Neural cell (in vitro differentiated cells): ENCODE measurements around the gene FAM171A1. TPM values are rescaled to one million over a fixed set of nuclear protein-coding genes. Genes with fewer than 3 reads are reported as not detected.

ENCODE experiments used
- H2AFZ ChIP-seq: fragments of 200-600, 300-800 bp; sonication (generic), shearing (Covaris generic); 2 replicates; pipeline ENCODE4 v1.6.0; 2014; ENCODE audit warnings: low read depth, mild to moderate bottlenecking, antibody characterized with exemption, low read length, moderate library complexity
- H3F3A ChIP-seq: fragments of 200-600 bp; shearing (Covaris generic); 2 replicates; pipeline ENCODE4 v1.6.1; 2016; ENCODE audit warnings: mild to moderate bottlenecking, moderate library complexity, mixed read lengths, antibody characterized with exemption, low read length; ENCODE audit not compliant: insufficient read depth, poor library complexity, severe bottlenecking
- H3K27ac ChIP-seq: fragments of 200-600, 300-800 bp; sonication (generic), shearing (Covaris generic); 2 replicates; pipeline ENCODE4 v1.5.1; 2014; ENCODE audit warnings: mild to moderate bottlenecking, low read length, moderate library complexity
- H3K27me3 ChIP-seq: fragments of 300-800, 200-600 bp; sonication (generic), shearing (Covaris generic); 2 replicates; pipeline ENCODE4 v1.6.0; 2014; ENCODE audit warnings: mild to moderate bottlenecking, low read depth, low read length, moderate library complexity; ENCODE audit not compliant: insufficient read depth
- H3K36me3 ChIP-seq: fragments of 300-800, 200-600 bp; sonication (generic), shearing (Covaris generic); 2 replicates; pipeline ENCODE4 v1.5.1; 2014; ENCODE audit warnings: mild to moderate bottlenecking, antibody characterized with exemption, low read length, moderate library complexity; ENCODE audit not compliant: insufficient read depth
- H3K4me2 ChIP-seq: fragments of 300-800, 200-600 bp; sonication (generic), shearing (Covaris generic); 2 replicates; pipeline ENCODE4 v1.6.0; 2014; ENCODE audit warnings: mild to moderate bottlenecking, low read length
- H3K4me3 ChIP-seq: fragments of 300-800, 200-600 bp; sonication (generic), shearing (Covaris generic); 2 replicates; pipeline ENCODE4 v1.5.1; 2014; ENCODE audit warnings: mild to moderate bottlenecking, low read length, moderate library complexity
- H3K79me2 ChIP-seq: fragments of 200-600 bp; shearing (Covaris generic); replicated peaks from 2 replicates; pipeline ENCODE4 v1.6.0; 2014; ENCODE audit warnings: mild to moderate bottlenecking, low read length, moderate library complexity; ENCODE audit not compliant: insufficient read depth
- H3K9ac ChIP-seq: fragments of 300-800, 200-600 bp; sonication (generic), shearing (Covaris generic); 2 replicates; pipeline ENCODE4 v1.6.1; 2016; ENCODE audit warnings: mild to moderate bottlenecking, low read length, mixed read lengths
- H3K9me2 ChIP-seq: fragments of 200-600 bp; shearing (Covaris generic); 2 replicates; pipeline ENCODE4 v1.6.1; 2016; ENCODE audit warnings: mild to moderate bottlenecking, low read length, mixed read lengths; ENCODE audit not compliant: insufficient read depth
- H3K9me3 ChIP-seq: fragments of 200-600, 300-800 bp; sonication (generic), shearing (Covaris generic); 2 replicates; pipeline ENCODE4 v1.6.1; 2016; ENCODE audit warnings: mild to moderate bottlenecking, mixed run types, low read length, moderate library complexity, mixed read lengths
- H4K20me1 ChIP-seq: fragments of 200-600 bp; shearing (Covaris generic); 2 replicates; pipeline ENCODE4 v1.6.1; 2016; ENCODE audit warnings: mild to moderate bottlenecking, mixed run types; ENCODE audit not compliant: insufficient read depth
- CTCF ChIP-seq: fragments of 450-650 bp; IDR thresholded peaks from 2 replicates; pipeline ENCODE4 v1.5.1; 2014; ENCODE audit warnings: antibody characterized with exemption, mild to moderate bottlenecking, moderate library complexity; ENCODE audit not compliant: poor library complexity, severe bottlenecking
- EP300 ChIP-seq: fragments of 450-650 bp; conservative IDR thresholded peaks from 2 replicates; pipeline ENCODE4 v1.6.1; 2014; ENCODE audit warnings: antibody characterized with exemption, mild to moderate bottlenecking, moderate library complexity; ENCODE audit not compliant: poor library complexity, severe bottlenecking
- EZH2 ChIP-seq: fragments of 200-600, 300-800 bp; shearing (Covaris generic), sonication (generic); IDR thresholded peaks from 2 replicates; pipeline ENCODE4 v1.6.1; 2014; ENCODE audit warnings: antibody characterized with exemption, low read length, borderline replicate concordance, mild to moderate bottlenecking; ENCODE audit not compliant: insufficient read depth, poor library complexity, severe bottlenecking
- MXI1 ChIP-seq: fragments of 450-650 bp; conservative IDR thresholded peaks from 2 replicates; pipeline ENCODE4 v1.6.1; 2014; ENCODE audit warnings: antibody characterized with exemption, mild to moderate bottlenecking; ENCODE audit not compliant: poor library complexity, severe bottlenecking
- POLR2AphosphoS5 ChIP-seq: IDR thresholded peaks from 2 replicates; pipeline ENCODE4 v1.6.1; 2012
- RAD21 ChIP-seq: fragments of 450-650 bp; conservative IDR thresholded peaks from 2 replicates; pipeline ENCODE4 v1.6.1; 2014; ENCODE audit warnings: antibody characterized with exemption, mild to moderate bottlenecking, moderate library complexity
- REST ChIP-seq: IDR thresholded peaks from 2 replicates; pipeline ENCODE4 v1.6.1; 2012; ENCODE audit warnings: borderline replicate concordance
- SMC3 ChIP-seq: fragments of 450-650 bp; conservative IDR thresholded peaks from 2 replicates; pipeline ENCODE4 v1.6.1; 2014; ENCODE audit warnings: antibody characterized with exemption, mild to moderate bottlenecking, moderate library complexity; ENCODE audit not compliant: poor library complexity
- TAF1 ChIP-seq: IDR thresholded peaks from 2 replicates; pipeline ENCODE4 v1.6.1; 2012; ENCODE audit warnings: low read depth
- polyA plus RNA-seq: library from polyadenylated mRNA; depleted of rRNA; stranded (reverse); fragments of >200 nt; gene quantifications from 2 replicates; pipeline ENCODE4 v1.2.3, GENCODE V29; 2014

Gene FAM171A1
- polyA plus RNA-seq, 1 donor from 2014 or later, result 28.8 TPM

GRCh38 chr10:15231426-15231825 is 139.7 kb downstream of the FAM171A1 start:
- Histone ChIP-seq H3K9me2 (no peaks in the 10 kb centered on the region), H3F3A (no peaks in the 10 kb centered on the region), H3K9me3 (no peaks in the 10 kb centered on the region), H4K20me1 (no peaks in the 10 kb centered on the region), H3K4me2 (no peak overlapping the region), H3K36me3 (no peaks in the 10 kb centered on the region), H2AFZ (no peak overlapping the region), H3K27me3 (no peaks in the 10 kb centered on the region), H3K9ac (no peak overlapping the region), H3K4me3 (no peak overlapping the region), H3K79me2 (no peaks in the 10 kb centered on the region), H3K27ac (no peak overlapping the region)
- TF ChIP-seq CTCF, result no peak
- no peak for TF ChIP-seq EZH2
- TF ChIP-seq EP300, result no peak

GRCh38 chr10:15230257-15230656 is 140.8 kb downstream of the FAM171A1 start:
- Histone ChIP-seq H3K27me3 (no peaks in the 10 kb centered on the region), H3K9ac (no peak overlapping the region), H3K4me3 (no peak overlapping the region), H3K9me2 (no peaks in the 10 kb centered on the region), H3F3A (no peaks in the 10 kb centered on the region), H3K27ac (no peak overlapping the region), H3K79me2 (no peaks in the 10 kb centered on the region), H2AFZ (no peak overlapping the region), H3K4me2 (no peak overlapping the region), H3K36me3 (no peaks in the 10 kb centered on the region), H3K9me3 (no peaks in the 10 kb centered on the region), H4K20me1 (no peaks in the 10 kb centered on the region)
- TF ChIP-seq CTCF (no peak), SMC3 (no peak), MXI1 (no peak), POLR2AphosphoS5 (no peak), RAD21 (no peak), TAF1 (no peak), EZH2 (no peak), REST (no peak), EP300 (no peak)
